Measurements from ENCODE around the gene NTHL1.
"Not testable (repeated sequence)": the region's sequence is repeated elsewhere in the genome, so short reads cannot be mapped to it uniquely, and the experiment has no call there.

Gene NTHL1

DNA sequence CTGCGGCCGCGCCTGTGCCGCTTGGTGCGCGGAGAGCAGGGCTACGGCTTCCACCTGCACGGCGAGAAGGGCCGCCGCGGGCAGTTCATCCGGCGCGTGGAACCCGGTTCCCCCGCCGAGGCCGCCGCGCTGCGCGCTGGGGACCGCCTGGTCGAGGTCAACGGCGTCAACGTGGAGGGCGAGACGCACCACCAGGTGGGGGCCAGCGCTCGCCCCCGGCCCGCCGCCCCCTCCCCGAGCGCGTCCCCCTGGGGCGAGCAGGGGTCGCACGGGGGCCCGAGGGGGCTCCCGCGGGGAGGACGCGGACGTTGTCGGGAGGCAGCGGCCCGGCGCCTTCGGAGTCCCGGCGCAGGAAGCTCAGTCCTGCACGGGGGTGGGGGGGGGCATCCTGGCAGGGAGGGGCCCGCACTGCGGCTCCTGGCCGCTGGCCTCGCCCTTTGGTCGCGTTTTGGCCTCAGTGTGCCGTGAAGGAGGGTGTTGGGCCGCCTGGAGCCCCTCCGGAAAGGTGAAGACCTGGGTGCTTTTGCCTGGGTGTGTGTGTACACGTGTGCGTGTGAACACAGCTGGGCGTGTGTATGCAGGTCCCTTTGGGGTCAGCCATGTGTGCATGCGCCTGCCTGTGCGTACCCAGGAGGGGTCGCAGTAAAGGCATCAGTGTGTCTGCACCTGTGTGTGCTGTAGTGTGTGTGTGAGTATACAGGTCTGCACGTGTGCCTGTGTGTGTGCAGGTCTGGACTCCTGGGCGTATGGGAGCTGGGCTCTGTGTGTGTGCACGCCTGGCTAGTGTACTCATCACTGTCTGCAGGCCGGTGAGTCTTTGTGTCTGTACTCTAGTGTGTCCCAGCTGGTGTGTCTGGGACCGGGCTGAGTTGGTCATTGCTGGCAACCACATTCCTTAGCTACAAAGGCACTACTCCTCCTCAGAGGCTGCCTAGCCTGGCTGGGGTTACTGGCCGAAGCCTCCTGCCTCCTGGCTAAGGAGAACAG, 20.3 kb downstream of the NTHL1 start:
- DNase-seq, result no peak

GRCh38 chr16:2026461-2027023, 21.1 kb downstream of the NTHL1 start, which contains the start of gene NHERF2:
Gene NHERF2, plus strand, starts transcription at chr16:2026902. Its CDS starts 104 bp downstream, at chr16:2027006.
- no peak for DNase-seq

DNA sequence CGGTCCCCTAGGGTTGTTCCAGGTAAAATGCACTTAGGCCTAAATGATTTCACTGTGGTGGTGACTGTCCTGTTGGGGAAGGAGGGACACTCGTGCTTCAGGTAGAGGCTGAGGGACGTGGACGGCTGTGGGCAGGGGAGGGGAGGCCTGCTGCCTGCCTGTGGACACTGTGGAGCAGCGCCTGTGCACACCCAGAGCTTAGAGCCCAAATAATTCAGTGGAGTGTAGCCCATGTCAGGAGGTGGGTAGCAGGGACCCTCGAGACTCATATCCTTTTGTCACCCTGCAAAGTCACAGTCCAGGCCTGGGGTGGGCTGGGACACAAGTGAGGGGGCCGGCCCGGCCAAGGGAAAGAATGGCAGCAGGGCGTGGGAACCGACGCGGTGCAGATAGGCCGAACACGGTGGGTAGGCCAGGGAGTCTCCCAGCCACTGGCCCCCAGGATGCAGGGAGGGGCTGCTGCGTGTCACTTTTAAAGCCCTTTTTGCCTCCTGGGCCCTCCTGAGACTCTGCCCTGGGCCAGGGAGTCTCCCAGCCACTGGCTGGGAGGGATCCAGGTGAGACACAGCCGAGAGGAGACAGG, 21.7 kb downstream of the NTHL1 start:
- no peak for DNase-seq

- no peak for DNase-seq
These were observed 22.4 kb downstream of the NTHL1 start for GRCh38 chr16:2025251-2025650.

DNA sequence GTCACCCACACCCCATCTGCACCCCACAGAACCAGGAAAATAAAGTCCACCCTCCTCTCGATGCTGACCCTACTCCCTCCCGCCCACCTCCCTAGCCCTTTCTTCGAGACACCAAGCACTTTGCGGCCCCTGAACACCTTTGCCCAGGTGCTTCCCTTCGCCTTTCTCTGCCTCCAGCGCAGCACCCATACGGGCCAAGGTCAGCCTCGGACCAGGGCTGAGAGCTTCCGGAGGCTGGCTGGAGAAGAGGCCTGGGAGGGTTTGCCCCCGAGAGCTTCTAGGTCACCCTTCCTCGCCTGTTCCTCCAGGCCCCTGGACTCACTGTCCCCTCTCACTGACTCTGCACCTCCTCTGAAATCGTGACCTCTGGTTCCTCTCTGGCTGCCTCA, 23.6 kb downstream of the NTHL1 start:
- DNase-seq, result no peak

- peak; percentile 94 for DNase-seq
These were observed 24.3 kb downstream of the NTHL1 start for GRCh38 chr16:2023092-2024031.

DNA sequence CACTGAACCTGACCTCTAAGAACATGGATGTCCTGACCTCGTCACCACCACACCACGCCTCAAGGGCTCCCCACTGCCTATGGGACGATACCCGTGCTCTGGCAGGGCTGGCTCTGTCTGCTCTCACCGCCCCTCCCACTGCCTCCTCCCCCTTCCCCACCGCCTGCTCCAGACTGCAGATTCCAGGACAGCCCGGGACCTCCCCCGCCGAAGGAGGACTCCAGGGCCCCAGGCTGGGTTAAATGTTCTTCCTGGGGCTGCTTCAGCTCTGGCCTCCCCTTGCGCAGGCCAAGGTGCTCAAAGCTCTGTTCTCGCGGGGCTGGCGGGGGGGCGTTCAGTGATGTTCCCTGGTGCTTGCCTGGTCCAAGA, 24.9 kb downstream of the NTHL1 start:
- peak; percentile 26 for DNase-seq

- no peak for DNase-seq
These were observed 27.5 kb downstream of the NTHL1 start for GRCh38 chr16:2019921-2020831.

- no peak for DNase-seq
These were observed 28.1 kb downstream of the NTHL1 start, which contains the start of gene NPW for GRCh38 chr16:2019518-2019920. Gene NPW, plus strand, starts transcription at chr16:2019785.

DNA sequence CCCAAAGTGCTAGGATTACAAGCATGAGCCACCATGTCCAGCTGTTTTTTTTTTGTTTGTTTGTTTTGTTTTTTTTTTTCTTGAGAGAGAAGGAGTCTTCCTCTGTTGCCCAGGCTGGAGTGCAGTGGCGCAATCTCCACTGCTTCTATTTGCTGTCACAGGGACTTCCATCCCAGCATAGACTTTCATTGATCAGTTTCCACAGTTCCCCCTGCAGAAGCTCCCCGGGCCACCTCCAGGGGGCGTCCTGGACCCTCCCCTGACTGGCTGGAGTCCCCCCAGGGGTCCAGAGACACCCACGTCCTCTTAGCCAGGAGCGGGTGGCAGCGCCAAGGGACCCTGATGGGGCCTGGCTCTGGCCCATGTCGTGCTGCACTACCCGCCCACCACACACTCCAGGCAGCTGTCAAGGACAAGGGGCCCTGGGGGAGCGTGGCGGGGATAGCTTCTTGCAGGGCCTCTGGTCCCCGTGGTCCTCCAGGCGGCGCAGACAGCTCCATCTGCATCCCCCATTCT, 31.2 kb downstream of the NTHL1 start:
- no peak for DNase-seq

- DNase-seq, result no peak
These were observed 31.8 kb downstream of the NTHL1 start for GRCh38 chr16:2015947-2016208.

DNA sequence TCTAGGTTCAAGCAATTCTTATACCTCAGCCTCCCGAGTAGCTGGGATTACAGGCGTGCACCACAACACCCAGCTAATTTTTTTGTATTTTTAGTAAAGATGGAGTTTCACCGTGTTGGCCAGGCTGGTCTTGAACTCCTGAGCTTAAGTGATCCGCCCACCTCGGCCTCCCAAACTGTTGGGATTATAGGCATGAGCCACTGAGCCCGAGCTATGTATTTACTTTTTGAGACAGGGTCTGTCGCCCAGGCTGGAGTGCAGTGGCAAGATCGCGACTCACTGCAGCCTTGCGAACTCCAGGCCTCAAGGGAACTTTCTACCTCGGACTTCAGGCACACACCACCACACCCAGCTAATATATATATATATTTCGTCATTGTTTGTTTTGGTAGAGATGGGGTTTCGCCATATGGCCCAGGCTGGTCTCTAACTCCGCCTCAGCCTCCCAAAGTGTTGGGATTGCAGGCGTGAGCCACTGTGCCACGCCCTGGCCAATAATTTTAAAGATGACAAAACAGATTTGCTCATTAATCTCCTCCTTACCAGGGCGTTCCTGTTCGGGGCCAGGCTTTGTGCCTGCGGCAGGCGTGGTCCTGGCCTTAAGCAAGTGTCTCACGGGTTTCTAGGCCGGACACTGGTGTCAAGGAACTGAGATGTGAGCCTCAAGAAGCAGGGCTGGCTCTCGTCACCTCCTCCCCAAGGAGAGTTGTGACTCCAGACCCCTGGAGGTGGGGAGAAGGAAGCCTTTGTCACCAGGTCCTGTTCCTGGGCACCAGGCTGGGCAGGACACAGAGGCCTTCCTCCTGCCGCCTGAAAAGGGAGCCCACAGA, 32.3 kb downstream of the NTHL1 start:
- no peak for DNase-seq

- DNase-seq, result no peak
These were observed 34.1 kb downstream of the NTHL1 start for GRCh38 chr16:2013527-2013926.

GRCh38 chr16:2011726-2012125, 35.9 kb downstream of the NTHL1 start:
- DNase-seq, result not testable (repeated sequence)

GRCh38 chr16:2009791-2010510, 37.7 kb downstream of the NTHL1 start, which contains the start of gene ZNF598:
Gene ZNF598, minus strand, starts transcription at chr16:2009821.
- DNase-seq, result peak; percentile 85

DNA sequence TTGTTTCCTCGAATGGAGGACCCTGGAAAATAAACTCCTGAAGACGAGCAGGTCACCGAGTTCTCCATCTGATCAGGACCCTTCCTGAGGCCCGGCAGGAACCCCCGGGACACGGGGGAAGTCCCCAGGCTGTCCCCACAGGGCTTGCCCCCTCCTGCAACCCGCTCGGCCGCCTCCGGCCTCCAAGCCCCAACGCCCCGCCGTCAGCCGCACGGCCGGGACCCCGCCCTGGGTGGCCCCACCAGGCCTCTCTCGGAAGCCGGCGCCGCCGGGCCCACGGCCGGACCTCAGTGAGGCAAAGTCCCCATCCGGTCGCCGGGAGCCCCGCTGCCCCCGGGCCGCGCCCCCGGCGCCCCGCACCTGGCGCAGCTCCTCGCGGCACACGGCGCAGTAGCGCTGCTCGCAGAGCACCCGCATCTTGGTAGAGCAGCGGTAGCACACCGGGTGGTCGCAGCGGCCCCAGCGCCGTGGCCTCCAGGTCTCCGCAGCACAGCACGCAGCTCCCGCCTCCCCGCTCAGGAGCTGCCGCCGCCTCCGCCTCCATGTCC, 38.4 kb downstream of the NTHL1 start:
- DNase-seq, result no peak

DNA sequence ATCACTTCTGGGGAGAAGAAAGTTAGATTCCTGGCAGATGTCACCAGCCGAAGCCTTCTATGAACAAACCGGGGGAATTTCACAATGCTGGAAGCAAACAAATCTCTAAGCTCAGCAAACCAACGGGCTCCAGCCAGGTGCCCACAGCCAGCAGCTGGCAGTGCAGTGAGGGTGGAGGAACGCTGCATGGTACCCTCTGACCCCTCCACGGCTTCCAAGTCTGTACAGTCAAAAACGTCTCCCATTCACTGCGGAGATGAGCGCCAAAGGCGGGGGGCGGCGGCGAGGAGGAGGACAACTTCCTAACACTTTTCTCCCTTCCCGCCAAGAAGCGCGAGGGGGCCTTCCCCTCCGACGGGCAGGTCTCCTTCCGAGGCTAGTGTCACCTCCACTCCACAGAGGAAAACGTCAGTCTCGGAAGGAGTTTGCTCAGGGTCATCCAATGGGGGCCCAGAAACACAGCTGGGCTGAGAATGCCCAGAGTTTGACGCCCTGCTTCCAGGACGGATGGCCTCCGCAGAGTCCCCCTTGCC, 38.9 kb downstream of the NTHL1 start:
- DNase-seq, result peak; percentile 47

DNA sequence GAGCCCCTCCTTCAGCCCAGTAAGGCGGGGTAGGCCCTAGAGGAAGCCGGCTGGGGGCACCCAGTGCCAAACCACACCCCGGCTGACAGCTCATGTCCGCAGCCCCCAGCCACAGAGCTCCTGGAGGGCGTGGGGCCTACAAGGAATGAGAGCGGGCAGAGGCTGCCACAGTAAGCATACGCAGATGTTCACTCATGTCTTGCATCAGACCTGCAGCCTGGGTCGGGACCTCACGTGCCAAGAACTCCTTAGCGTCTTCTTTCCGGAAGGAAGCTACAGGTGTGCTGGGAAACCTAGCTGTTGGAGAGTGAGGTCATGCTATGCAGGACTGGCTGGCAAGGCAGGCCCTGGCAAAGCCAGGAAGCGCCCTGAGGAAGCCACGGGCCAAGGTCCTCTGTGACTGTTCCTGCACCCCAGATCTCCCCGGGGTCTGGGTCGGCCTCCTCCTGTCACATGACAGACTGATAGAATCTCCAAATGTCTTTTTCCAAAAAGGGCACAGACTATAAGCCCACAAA, 39.6 kb downstream of the NTHL1 start:
- DNase-seq, result peak; percentile 55
